Measurements from ENCODE around the gene MBIP. TPM values are rescaled to one million over a fixed set of nuclear protein-coding genes. Genes with fewer than 3 reads are reported as not detected.

The MBIP gene
- total and polyA plus RNA-seq, 2 experiments from 2014 or later, result 24.4 to 49.7 TPM

DNA sequence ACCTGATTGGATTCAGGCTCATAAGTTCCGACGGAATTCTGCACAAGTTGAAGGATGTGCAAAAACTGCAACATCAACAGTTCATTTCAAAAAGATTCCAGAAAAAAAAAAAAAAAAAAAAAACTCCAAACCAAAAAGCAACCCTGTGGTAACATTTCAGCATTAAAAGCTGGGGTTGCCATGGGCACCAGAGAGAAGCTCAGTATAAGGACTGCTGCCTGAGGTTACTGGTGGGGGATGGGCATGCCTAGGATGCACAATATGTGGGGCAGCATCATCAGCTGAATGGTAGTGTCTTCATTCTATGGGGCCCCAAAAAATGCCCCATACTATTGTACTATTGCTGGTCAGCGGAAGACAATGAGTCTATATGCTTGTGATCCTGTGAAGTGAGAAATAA lies 44.7 kb downstream of the MBIP start:
- Mint-ChIP-seq H3K9me3 (no peaks in the 10 kb centered on the region), H3K4me3 (no peak overlapping the region), H3K4me1 (peaks cover 69% of the 10 kb centered on the region), H3K36me3 (ENCODE audit: low read depth) (no peaks in the 10 kb centered on the region), H3K27me3 (ENCODE audit: insufficient read depth, low read depth, poor library complexity) (peaks cover 34% of the 10 kb centered on the region), H3K27ac (no peak overlapping the region)
- Histone ChIP-seq H3K4me3 (no peak overlapping the region), H4K20me1 (replicated peaks; ENCODE audit: insufficient read depth) (no peaks in the 10 kb centered on the region), H2AFZ (no peak overlapping the region), H3K79me2 (replicated peaks; ENCODE audit: insufficient read depth) (no peaks in the 10 kb centered on the region), H3K36me3 (ENCODE audit: insufficient read depth) (no peaks in the 10 kb centered on the region), H3K27me3 (ENCODE audit: insufficient read depth) (peaks cover 33% of the 10 kb centered on the region), H3K4me1 (ENCODE audit: insufficient read depth) (peaks cover 73% of the 10 kb centered on the region), H3K9me2 (ENCODE audit: insufficient read depth) (no peaks in the 10 kb centered on the region), H3F3A (replicated peaks; ENCODE audit: low read depth) (no peaks in the 10 kb centered on the region), H3K27ac (ENCODE audit: low read depth) (no peak overlapping the region), H3K4me2 (peak overlapping the region; percentile 3; the same call in 1 of the 2 replicates)
- TF ChIP-seq, protein P1, sequence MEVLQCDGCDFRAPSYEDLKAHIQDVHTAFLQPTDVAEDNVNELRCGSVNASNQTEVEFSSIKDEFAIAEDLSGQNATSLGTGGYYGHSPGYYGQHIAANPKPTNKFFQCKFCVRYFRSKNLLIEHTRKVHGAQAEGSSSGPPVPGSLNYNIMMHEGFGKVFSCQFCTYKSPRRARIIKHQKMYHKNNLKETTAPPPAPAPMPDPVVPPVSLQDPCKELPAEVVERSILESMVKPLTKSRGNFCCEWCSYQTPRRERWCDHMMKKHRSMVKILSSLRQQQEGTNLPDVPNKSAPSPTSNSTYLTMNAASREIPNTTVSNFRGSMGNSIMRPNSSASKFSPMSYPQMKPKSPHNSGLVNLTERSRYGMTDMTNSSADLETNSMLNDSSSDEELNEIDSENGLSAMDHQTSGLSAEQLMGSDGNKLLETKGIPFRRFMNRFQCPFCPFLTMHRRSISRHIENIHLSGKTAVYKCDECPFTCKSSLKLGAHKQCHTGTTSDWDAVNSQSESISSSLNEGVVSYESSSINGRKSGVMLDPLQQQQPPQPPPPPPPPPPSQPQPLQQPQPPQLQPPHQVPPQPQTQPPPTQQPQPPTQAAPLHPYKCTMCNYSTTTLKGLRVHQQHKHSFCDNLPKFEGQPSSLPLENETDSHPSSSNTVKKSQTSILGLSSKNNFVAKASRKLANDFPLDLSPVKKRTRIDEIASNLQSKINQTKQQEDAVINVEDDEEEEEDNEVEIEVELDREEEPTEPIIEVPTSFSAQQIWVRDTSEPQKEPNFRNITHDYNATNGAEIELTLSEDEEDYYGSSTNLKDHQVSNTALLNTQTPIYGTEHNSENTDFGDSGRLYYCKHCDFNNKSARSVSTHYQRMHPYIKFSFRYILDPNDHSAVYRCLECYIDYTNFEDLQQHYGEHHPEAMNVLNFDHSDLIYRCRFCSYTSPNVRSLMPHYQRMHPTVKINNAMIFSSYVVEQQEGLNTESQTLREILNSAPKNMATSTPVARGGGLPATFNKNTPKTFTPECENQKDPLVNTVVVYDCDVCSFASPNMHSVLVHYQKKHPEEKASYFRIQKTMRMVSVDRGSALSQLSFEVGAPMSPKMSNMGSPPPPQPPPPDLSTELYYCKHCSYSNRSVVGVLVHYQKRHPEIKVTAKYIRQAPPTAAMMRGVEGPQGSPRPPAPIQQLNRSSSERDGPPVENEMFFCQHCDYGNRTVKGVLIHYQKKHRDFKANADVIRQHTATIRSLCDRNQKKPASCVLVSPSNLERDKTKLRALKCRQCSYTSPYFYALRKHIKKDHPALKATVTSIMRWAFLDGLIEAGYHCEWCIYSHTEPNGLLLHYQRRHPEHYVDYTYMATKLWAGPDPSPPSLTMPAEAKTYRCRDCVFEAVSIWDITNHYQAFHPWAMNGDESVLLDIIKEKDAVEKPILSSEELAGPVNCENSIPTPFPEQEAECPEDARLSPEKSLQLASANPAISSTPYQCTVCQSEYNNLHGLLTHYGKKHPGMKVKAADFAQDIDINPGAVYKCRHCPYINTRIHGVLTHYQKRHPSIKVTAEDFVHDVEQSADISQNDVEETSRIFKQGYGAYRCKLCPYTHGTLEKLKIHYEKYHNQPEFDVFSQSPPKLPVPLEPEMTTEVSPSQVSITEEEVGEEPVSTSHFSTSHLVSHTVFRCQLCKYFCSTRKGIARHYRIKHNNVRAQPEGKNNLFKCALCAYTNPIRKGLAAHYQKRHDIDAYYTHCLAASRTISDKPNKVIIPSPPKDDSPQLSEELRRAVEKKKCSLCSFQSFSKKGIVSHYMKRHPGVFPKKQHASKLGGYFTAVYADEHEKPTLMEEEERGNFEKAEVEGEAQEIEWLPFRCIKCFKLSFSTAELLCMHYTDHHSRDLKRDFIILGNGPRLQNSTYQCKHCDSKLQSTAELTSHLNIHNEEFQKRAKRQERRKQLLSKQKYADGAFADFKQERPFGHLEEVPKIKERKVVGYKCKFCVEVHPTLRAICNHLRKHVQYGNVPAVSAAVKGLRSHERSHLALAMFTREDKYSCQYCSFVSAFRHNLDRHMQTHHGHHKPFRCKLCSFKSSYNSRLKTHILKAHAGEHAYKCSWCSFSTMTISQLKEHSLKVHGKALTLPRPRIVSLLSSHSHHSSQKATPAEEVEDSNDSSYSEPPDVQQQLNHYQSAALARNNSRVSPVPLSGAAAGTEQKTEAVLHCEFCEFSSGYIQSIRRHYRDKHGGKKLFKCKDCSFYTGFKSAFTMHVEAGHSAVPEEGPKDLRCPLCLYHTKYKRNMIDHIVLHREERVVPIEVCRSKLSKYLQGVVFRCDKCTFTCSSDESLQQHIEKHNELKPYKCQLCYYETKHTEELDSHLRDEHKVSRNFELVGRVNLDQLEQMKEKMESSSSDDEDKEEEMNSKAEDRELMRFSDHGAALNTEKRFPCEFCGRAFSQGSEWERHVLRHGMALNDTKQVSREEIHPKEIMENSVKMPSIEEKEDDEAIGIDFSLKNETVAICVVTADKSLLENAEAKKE (CRISPR knock-in tag; IDR thresholded peaks at IDR 0.05), result no peak
- no peak for TF ChIP-seq CREB1 (CRISPR knock-in tag; IDR thresholded peaks at IDR 0.05; ENCODE audit: low read depth)
- DNase-seq (ENCODE audit: low spot score) (peak; percentile 77), ATAC-seq (peak; percentile 25)

DNA sequence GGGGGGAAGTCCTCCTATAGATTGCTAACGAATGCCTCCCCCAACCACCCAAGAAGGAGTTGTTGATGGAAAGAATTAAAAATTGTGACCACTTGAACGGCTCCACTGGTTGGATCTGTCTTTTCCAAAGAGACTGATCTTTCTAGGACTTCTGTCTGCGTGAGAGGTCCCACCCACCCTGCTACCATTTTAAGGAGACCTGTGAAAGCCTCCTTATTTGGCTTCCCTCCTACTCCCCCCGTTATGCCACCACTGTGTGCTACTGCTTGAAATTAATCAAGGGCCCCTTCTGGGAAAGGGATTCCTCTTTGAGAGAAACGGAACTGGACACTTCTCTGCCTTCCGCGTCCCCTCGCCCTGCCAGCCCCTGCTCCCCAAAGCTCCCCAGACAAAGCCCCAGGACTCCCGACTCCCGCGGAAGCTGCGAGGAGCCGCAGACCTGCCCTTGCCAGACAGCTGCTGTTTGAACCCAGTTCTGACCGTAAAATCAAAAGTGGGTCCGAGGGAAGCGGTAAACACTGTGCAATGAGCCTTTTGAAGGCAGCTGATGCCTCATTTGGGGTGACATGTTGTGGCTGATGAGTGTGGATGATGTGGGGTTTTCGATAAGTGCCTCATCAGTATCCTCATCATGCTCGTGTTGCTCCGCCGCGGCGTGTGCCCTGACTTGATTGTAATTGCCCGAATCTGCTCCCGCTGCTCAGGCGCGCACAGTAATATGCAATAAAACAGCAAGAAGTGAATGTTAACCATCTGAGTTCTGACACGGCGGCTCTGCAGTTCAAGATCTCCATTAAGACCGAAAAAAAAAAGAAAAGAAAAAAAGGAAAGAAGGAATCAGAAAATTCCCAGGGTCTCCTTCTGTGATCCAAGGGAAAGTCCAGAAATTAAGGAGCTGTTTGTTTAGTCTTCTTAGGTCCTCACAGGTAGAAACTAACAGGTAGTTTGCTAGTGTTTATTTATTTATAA lies 48.2 kb downstream of the MBIP start:
- Mint-ChIP-seq H3K4me3 (peak overlapping the region; percentile 79), H3K36me3 (ENCODE audit: low read depth) (no peaks in the 10 kb centered on the region), H3K27ac (no peak overlapping the region), H3K4me1 (peaks cover 84% of the 10 kb centered on the region), H3K27me3 (ENCODE audit: insufficient read depth, low read depth, poor library complexity) (peaks cover 51% of the 10 kb centered on the region), H3K9me3 (no peaks in the 10 kb centered on the region)
- no peaks in the 10 kb centered on the region for H3K36me3 ChIP-seq (ENCODE audit: insufficient read depth)
- peak overlapping the region; percentile 88 for H3K4me2 ChIP-seq
- peak overlapping the region; percentile 94 for H2AFZ ChIP-seq
- H3K9me2 ChIP-seq (ENCODE audit: insufficient read depth), result no peaks in the 10 kb centered on the region
- no peaks in the 10 kb centered on the region for H4K20me1 ChIP-seq (replicated peaks; ENCODE audit: insufficient read depth)
- H3K79me2 ChIP-seq (replicated peaks; ENCODE audit: insufficient read depth), result no peaks in the 10 kb centered on the region
- H3F3A ChIP-seq (replicated peaks; ENCODE audit: low read depth), result no peaks in the 10 kb centered on the region
- no peak for TF ChIP-seq STAT1 (IDR thresholded peaks at IDR 0.05; ENCODE audit: unreplicated experiment)
- TF ChIP-seq EZH2 (IDR thresholded peaks at IDR 0.05; ENCODE audit: low read depth, unreplicated experiment), result peak; percentile 31
- peak; percentile 56 for DNase-seq (ENCODE audit: low spot score)
- peaks cover 60% of the 10 kb centered on the region for H3K27me3 ChIP-seq (ENCODE audit: insufficient read depth)
- peak overlapping the region; percentile 64 for H3K4me3 ChIP-seq
- peak; percentile 49 for ATAC-seq
- H3K27ac ChIP-seq (ENCODE audit: low read depth), result no peak overlapping the region
- H3K4me1 ChIP-seq (ENCODE audit: insufficient read depth), result peaks cover 83% of the 10 kb centered on the region
